ENCODE data around the gene CPEB1.
A peak's percentile ranks its signal among the peaks of the same experiment; 100 is the strongest.

CPEB1 gene

GRCh38 chr15:82688691-82689090, 41.5 kb upstream of the CPEB1 start:
- TF ChIP-seq REST (IDR thresholded peaks at IDR 0.05; ENCODE audit: insufficient replicate concordance, low read depth): no peak
- TF ChIP-seq GABPA (IDR thresholded peaks at IDR 0.05; ENCODE audit: low read depth): no peak
- TF ChIP-seq SPI1 (IDR thresholded peaks at IDR 0.05; ENCODE audit: borderline replicate concordance, low read depth): no peak
- TF ChIP-seq POLR2AphosphoS5 (IDR thresholded peaks at IDR 0.05; ENCODE audit: low read depth): no peak
- no peak for TF ChIP-seq CTCF (IDR thresholded peaks at IDR 0.05; ENCODE audit: insufficient read depth, low read length)
- no peak for DNase-seq (ENCODE audit: low read depth in 1 of 2, low spot score in 1 of 2)
- no peak overlapping the region for H3K27ac ChIP-seq (replicated peaks)
- H3K4me3 ChIP-seq (replicated peaks; ENCODE audit: insufficient read depth, low read length): no peak overlapping the region
- H3K27me3 ChIP-seq (ENCODE audit: insufficient read depth, poor library complexity, severe bottlenecking): no peaks in the 10 kb centered on the region

- Histone ChIP-seq H3K27me3 (ENCODE audit: insufficient read depth, poor library complexity, severe bottlenecking) (peaks cover 10% of the 10 kb centered on the region), H3K4me3 (replicated peaks; ENCODE audit: insufficient read depth, low read length) (no peak overlapping the region), H3K27ac (replicated peaks) (no peak overlapping the region)
- no peak for DNase-seq (ENCODE audit: low read depth in 1 of 2, low spot score in 1 of 2)
- TF ChIP-seq GABPA (IDR thresholded peaks at IDR 0.05; ENCODE audit: low read depth) (no peak), POLR2AphosphoS5 (IDR thresholded peaks at IDR 0.05; ENCODE audit: low read depth) (no peak), SPI1 (IDR thresholded peaks at IDR 0.05; ENCODE audit: borderline replicate concordance, low read depth) (no peak), CTCF (IDR thresholded peaks at IDR 0.05; ENCODE audit: insufficient read depth, low read length) (no peak), REST (IDR thresholded peaks at IDR 0.05; ENCODE audit: insufficient replicate concordance, low read depth) (no peak)
Measured at GRCh38 chr15:82681371-82681770, 34.2 kb upstream of the CPEB1 start.

- Histone ChIP-seq H3K27ac (replicated peaks) (no peak overlapping the region), H3K27me3 (ENCODE audit: insufficient read depth, poor library complexity, severe bottlenecking) (peaks cover 10% of the 10 kb centered on the region), H3K4me3 (replicated peaks; ENCODE audit: insufficient read depth, low read length) (peak overlapping the region; percentile 15)
- TF ChIP-seq CTCF (IDR thresholded peaks at IDR 0.05; ENCODE audit: insufficient read depth, low read length) (no peak), SPI1 (IDR thresholded peaks at IDR 0.05; ENCODE audit: borderline replicate concordance, low read depth) (no peak), GABPA (IDR thresholded peaks at IDR 0.05; ENCODE audit: low read depth) (no peak), POLR2AphosphoS5 (IDR thresholded peaks at IDR 0.05; ENCODE audit: low read depth) (no peak), REST (IDR thresholded peaks at IDR 0.05; ENCODE audit: insufficient replicate concordance, low read depth) (no peak)
- DNase-seq (ENCODE audit: low read depth in 1 of 2, low spot score in 1 of 2): peak; percentile 13 to 26
Measured at GRCh38 chr15:82680200-82681102, 33.3 kb upstream of the CPEB1 start.

Measured in HL-60 (cell line).